GM21367 (cell line): ENCODE data around the gene DMRTC2.

ENCODE experiments used
- ATAC-seq: cut with Tn5 transposase; IDR thresholded peaks from one replicate; pipeline ENCODE4 v1.9.1; 2021; ENCODE audit not compliant: unreplicated experiment

DMRTC2 gene

GRCh38 chr19:41887711-41888382, 43.0 kb downstream of the DMRTC2 start:
- ATAC-seq, result no peak

GRCh38 chr19:41888926-41889325, 44.1 kb downstream of the DMRTC2 start:
- ATAC-seq, result no peak

GRCh38 chr19:41889896-41890295, 45.1 kb downstream of the DMRTC2 start:
- no peak for ATAC-seq

DNA sequence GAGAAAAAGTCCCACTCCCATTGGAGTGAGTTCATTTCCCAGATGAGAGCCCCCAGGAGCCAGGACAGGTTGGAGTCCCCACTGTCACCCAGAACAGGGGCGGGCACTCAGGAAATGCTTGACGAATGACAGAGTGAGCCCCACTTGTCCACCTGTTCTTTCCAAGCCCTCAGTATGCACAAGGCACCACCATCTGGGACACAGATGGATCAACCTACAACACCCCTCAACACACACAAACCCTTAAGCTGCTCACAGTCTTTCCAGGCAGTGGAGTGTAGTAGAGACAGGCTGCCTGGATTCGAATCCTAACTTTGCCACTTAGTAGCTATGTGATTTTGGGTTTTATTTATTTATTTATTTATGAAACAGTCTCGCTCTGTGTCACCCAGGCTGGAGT, 46.1 kb downstream of the DMRTC2 start:
- ATAC-seq, result no peak

- ATAC-seq, result no peak
These were observed 47.5 kb downstream of the DMRTC2 start for GRCh38 chr19:41892173-41892902.

GRCh38 chr19:41893899-41894298, 49.1 kb downstream of the DMRTC2 start:
- ATAC-seq, result no peak

DNA sequence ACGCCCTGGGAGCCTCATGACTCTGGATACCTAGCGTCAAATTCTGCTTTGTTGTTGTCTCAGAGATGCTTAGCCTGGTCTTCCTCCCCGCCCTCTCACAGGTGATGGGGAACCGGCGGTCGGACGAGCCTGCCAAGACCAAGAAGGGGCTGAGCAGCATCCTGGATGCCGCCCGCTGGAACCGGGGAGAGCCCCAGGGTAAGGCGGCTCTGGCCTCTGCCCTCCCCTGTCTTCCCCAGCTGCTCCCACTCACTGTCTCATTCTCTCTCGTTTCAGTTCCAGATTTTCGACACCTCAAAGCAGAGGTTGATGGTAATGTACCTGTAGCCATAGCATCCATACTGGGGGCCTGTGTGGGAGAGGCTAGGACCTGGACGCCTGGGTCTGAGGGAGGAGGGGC, 49.5 kb downstream of the DMRTC2 start:
- no peak for ATAC-seq

- no peak for ATAC-seq
These were observed 51.1 kb downstream of the DMRTC2 start for GRCh38 chr19:41895745-41896580.

DNA sequence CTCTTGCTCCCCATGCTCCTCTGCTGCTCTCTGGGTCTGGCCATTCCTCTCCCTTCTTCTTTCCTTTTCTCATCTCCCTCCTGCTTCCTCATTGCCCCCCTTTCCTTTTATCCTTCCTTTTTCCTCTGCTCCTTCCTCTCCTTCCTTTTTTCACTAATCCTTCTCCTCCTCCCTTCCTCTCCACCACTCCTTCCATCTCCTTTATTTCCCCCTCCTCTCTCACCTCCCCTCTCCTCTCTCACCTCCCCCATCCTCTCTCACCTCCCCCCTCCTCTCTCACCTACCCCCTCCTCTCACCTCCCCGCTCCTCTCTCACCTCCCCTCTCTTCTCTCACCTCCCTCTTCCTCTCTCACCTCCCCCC, 51.7 kb downstream of the DMRTC2 start:
- ATAC-seq, result no peak

GRCh38 chr19:41897181-41897580, 52.3 kb downstream of the DMRTC2 start:
- no peak for ATAC-seq

DNA sequence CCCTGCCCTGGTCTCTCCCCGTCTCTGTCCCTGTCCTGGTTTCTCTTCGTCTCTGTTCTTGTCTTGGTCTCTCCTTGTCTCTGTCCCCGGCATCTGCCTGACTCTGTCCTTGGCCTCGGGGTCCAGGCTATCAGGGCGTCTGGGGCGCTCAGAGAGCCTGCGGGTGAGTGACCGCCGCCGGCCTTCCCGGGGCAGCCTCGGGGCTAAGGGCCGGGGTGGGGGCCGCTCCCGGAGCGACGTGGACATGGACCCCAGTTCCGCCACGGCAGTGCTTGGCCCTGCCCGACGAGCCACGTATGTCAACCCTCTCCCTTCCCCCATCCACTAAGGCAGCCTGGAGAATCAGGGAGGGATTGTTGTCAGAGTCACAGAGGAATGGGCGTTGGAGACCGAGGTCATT, 53.0 kb downstream of the DMRTC2 start:
- no peak for ATAC-seq

- ATAC-seq, result no peak
These were observed 53.4 kb downstream of the DMRTC2 start for GRCh38 chr19:41898235-41898634.
